Activated T-cell treated with anti-CD3 and anti-CD28 coated beads, Interleukin-2, amount 50 U/mL, for 72 hours (primary cell): ENCODE data around the gene TNFAIP2. TPM values are rescaled to one million over a fixed set of nuclear protein-coding genes. Genes with fewer than 3 reads are reported as not detected.
"Not testable (repeated sequence)": the region's sequence is repeated elsewhere in the genome, so short reads cannot be mapped to it uniquely, and the experiment has no call there.

ENCODE experiments used
- ATAC-seq, 2 donors: fragments of 150-1000 bp; cut with Tn5 transposase; replicated peaks in 1 of 2; 2 replicates each; pipeline ENCODE4 v1.10.0; 2021; ENCODE audit warnings: moderate library complexity in 2 of 2, mild to moderate bottlenecking in 1 of 2
- DNase-seq, 2 donors: peaks; one replicate each; pipeline ENCODE4 v3.0.0; 2021 to 2022; ENCODE audit warnings: mixed read lengths in 1 of 2
- H3K27ac Mint-ChIP-seq: one replicate; pipeline ENCODE4 v1.8.0; 2022; ENCODE audit warnings: mild to moderate bottlenecking, moderate library complexity, mixed read lengths
- H3K27me3 Mint-ChIP-seq: one replicate; pipeline ENCODE4 v1.8.0; 2022; ENCODE audit warnings: low read depth, mixed read lengths
- H3K36me3 Mint-ChIP-seq, 2 donors: one replicate each; pipeline ENCODE4 v1.8.0; 2022; ENCODE audit warnings: mixed read lengths in 2 of 2, mild to moderate bottlenecking in 1 of 2; ENCODE audit not compliant: insufficient read depth in 2 of 2
- H3K4me1 Mint-ChIP-seq: one replicate; pipeline ENCODE4 v1.8.0; 2022; ENCODE audit warnings: low read depth, mixed read lengths
- H3K4me3 Mint-ChIP-seq, 2 donors: one replicate each; pipeline ENCODE4 v1.8.0; 2022; ENCODE audit warnings: mild to moderate bottlenecking in 2 of 2, mixed read lengths in 2 of 2, moderate library complexity in 2 of 2
- H3K9me3 Mint-ChIP-seq, 2 donors: one replicate each; pipeline ENCODE4 v1.8.0; 2022; ENCODE audit warnings: mixed read lengths in 2 of 2
- total RNA-seq, 2 donors: library from RNA; stranded (reverse); gene quantifications; one replicate each; pipeline ENCODE4 v1.2.3, GENCODE V29; 2022

Gene TNFAIP2
- total RNA-seq, 2 donors from 2014 or later, result 8.8 to 12.2 TPM

- H3K9me3 Mint-ChIP-seq, H3K36me3 Mint-ChIP-seq, H3K4me3 Mint-ChIP-seq, ATAC-seq, H3K27ac Mint-ChIP-seq, DNase-seq: not testable (repeated sequence)
- H3K4me1 Mint-ChIP-seq, result peaks cover 16% of the 10 kb centered on the region
- H3K27me3 Mint-ChIP-seq, result peaks cover 21% of the 10 kb centered on the region
Observed at GRCh38 chr14:103117499-103117898, 5.8 kb upstream of the TNFAIP2 start.

GRCh38 chr14:103118018-103118662 is 5.1 kb upstream of the TNFAIP2 start:
- ATAC-seq, result no peak
- H3K27ac Mint-ChIP-seq, result no peak overlapping the region
- H3K4me1 Mint-ChIP-seq, result peaks cover 16% of the 10 kb centered on the region

GRCh38 chr14:103118663-103119404 is 4.4 kb upstream of the TNFAIP2 start:
- Mint-ChIP-seq H3K36me3 (no peaks in the 10 kb centered on the region), H3K27ac (no peak overlapping the region), H3K9me3 (no peaks in the 10 kb centered on the region), H3K27me3 (peaks cover 21% of the 10 kb centered on the region), H3K4me1 (peaks cover 16% of the 10 kb centered on the region), H3K4me3 (no peak overlapping the region)
- DNase-seq (no peak), ATAC-seq (no peak)

More at GRCh38 chr14:103118018-103118662, 5.1 kb upstream of the TNFAIP2 start:
- H3K9me3 Mint-ChIP-seq, result no peaks in the 10 kb centered on the region
- H3K4me3 Mint-ChIP-seq, result no peak overlapping the region
- H3K36me3 Mint-ChIP-seq, result no peaks in the 10 kb centered on the region
- H3K27me3 Mint-ChIP-seq, result peaks cover 21% of the 10 kb centered on the region
- no peak for DNase-seq

- not testable (repeated sequence) for DNase-seq, H3K36me3 Mint-ChIP-seq, H3K27ac Mint-ChIP-seq, H3K9me3 Mint-ChIP-seq, H3K4me3 Mint-ChIP-seq, ATAC-seq
- Mint-ChIP-seq H3K27me3 (peaks cover 26% of the 10 kb centered on the region), H3K4me1 (peaks cover 17% of the 10 kb centered on the region)
Observed at GRCh38 chr14:103119527-103119926, 3.7 kb upstream of the TNFAIP2 start.

- Mint-ChIP-seq H3K36me3 (no peaks in the 10 kb centered on the region), H3K4me3 (no peak overlapping the region), H3K27me3 (peaks cover 26% of the 10 kb centered on the region), H3K4me1 (peaks cover 10% of the 10 kb centered on the region), H3K27ac (no peak overlapping the region), H3K9me3 (no peaks in the 10 kb centered on the region)
- DNase-seq, result no peak
- no peak for ATAC-seq
Observed at GRCh38 chr14:103121121-103121845, 2.0 kb upstream of the TNFAIP2 start.

GRCh38 chr14:103121846-103122584 is 1.2 kb upstream of the TNFAIP2 start:
- ATAC-seq, result no peak
- Mint-ChIP-seq H3K36me3 (no peaks in the 10 kb centered on the region), H3K9me3 (no peaks in the 10 kb centered on the region), H3K27ac (no peak overlapping the region), H3K27me3 (peaks cover 26% of the 10 kb centered on the region), H3K4me3 (peak overlapping the region; percentile 36 to 65), H3K4me1 (peaks cover 10% of the 10 kb centered on the region)
- DNase-seq, result no peak

GRCh38 chr14:103122585-103122946 is 695 bp upstream of the TNFAIP2 start:
- no peak overlapping the region for H3K27ac Mint-ChIP-seq
- no peak for DNase-seq
- peaks cover 10% of the 10 kb centered on the region for H3K4me1 Mint-ChIP-seq
- peaks cover 26% of the 10 kb centered on the region for H3K27me3 Mint-ChIP-seq
- H3K36me3 Mint-ChIP-seq, result no peaks in the 10 kb centered on the region
- H3K9me3 Mint-ChIP-seq, result no peaks in the 10 kb centered on the region
- H3K4me3 Mint-ChIP-seq, result peak overlapping the region in 1 of 2 donors; percentile 65
- ATAC-seq, result no peak

- Mint-ChIP-seq H3K27ac (no peak overlapping the region), H3K36me3 (no peaks in the 10 kb centered on the region), H3K9me3 (no peaks in the 10 kb centered on the region), H3K4me3 (peak overlapping the region; percentile 43 to 59), H3K27me3 (peaks cover 26% of the 10 kb centered on the region), H3K4me1 (peaks cover 10% of the 10 kb centered on the region)
- DNase-seq (no peak), ATAC-seq (peak; percentile 24 to 50)
Observed at GRCh38 chr14:103123634-103124500, 606 bp downstream of the TNFAIP2 start.

GRCh38 chr14:103124501-103125001 is 1.3 kb downstream of the TNFAIP2 start:
- Mint-ChIP-seq H3K36me3 (no peaks in the 10 kb centered on the region), H3K4me3 (no peak overlapping the region), H3K4me1 (peaks cover 10% of the 10 kb centered on the region), H3K27ac (no peak overlapping the region), H3K27me3 (peaks cover 25% of the 10 kb centered on the region), H3K9me3 (no peaks in the 10 kb centered on the region)
- no peak for ATAC-seq
- DNase-seq, result no peak

GRCh38 chr14:103125098-103126070 is 2.1 kb downstream of the TNFAIP2 start:
- ATAC-seq, result no peak
- Mint-ChIP-seq H3K36me3 (no peaks in the 10 kb centered on the region), H3K9me3 (no peaks in the 10 kb centered on the region)

GRCh38 chr14:103126088-103126872 is 3.0 kb downstream of the TNFAIP2 start:
- no peak for ATAC-seq
- Mint-ChIP-seq H3K4me3 (no peak overlapping the region), H3K27me3 (peaks cover 10% of the 10 kb centered on the region), H3K4me1 (peaks cover 10% of the 10 kb centered on the region), H3K27ac (no peak overlapping the region), H3K9me3 (no peaks in the 10 kb centered on the region), H3K36me3 (no peaks in the 10 kb centered on the region)
- DNase-seq, result no peak

More at GRCh38 chr14:103125098-103126070, 2.1 kb downstream of the TNFAIP2 start:
- Mint-ChIP-seq H3K4me3 (no peak overlapping the region), H3K4me1 (peaks cover 10% of the 10 kb centered on the region), H3K27ac (no peak overlapping the region), H3K27me3 (peaks cover 19% of the 10 kb centered on the region)
- no peak for DNase-seq
